H1 (cell line): ENCODE data around the gene RMND5B. TPM values are rescaled to one million over a fixed set of nuclear protein-coding genes. Genes with fewer than 3 reads are reported as not detected.

Experiments
- CTCF ChIA-PET: fragments of 300-600 bp; sonication (Branson Sonifier 250); formaldehyde crosslinking; loops from one replicate; lab custom pipeline; 2021; ENCODE audit not compliant: partially characterized antibody; lab: Charles Lee
- POLR2A ChIA-PET: fragments of 300-600 bp; sonication (Branson Sonifier 250); formaldehyde crosslinking; loops from one replicate; lab custom pipeline; 2021; ENCODE audit warnings: inconsistent platforms; ENCODE audit not compliant: partially characterized antibody; lab: Charles Lee
- DNase-seq, 2 experiments: peaks; one replicate each; pipeline versions ENCODE4 v3.0.0 to v3.0.0-alpha.2; 2010 to 2022; ENCODE audit warnings: low spot score in 2 of 2, low read depth in 1 of 2, mixed read lengths in 1 of 2
- FAIRE-seq: peaks from 2 replicates; lab custom pipeline; 2011; peaks lifted over from hg19 to GRCh38; lab: Jason Lieb, UNC
- H2AFZ ChIP-seq: 2 replicates; pipeline ENCODE4 v1.8.1; 2012; ENCODE audit warnings: low read length, inconsistent platforms
- H2AK5ac ChIP-seq: 2 replicates; pipeline ENCODE4 v1.6.1; 2013; ENCODE audit warnings: low read depth, low read length
- H2BK120ac ChIP-seq: replicated peaks from 2 replicates; pipeline ENCODE3; 2013; ENCODE audit warnings: low read depth, low read length, inconsistent platforms
- H2BK12ac ChIP-seq: 2 replicates; pipeline ENCODE4 v1.6.1; 2013; ENCODE audit warnings: low read depth, low read length
- H2BK15ac ChIP-seq: 2 replicates; pipeline ENCODE4 v1.6.1; 2013; ENCODE audit warnings: low read length
- H2BK20ac ChIP-seq: 2 replicates; pipeline ENCODE4 v1.6.1; 2013; ENCODE audit warnings: low read length
- H2BK5ac ChIP-seq: 2 replicates; pipeline ENCODE4 v1.6.1; 2013; ENCODE audit warnings: low read depth, low read length
- H3K14ac ChIP-seq: 2 replicates; pipeline ENCODE4 v1.6.1; 2013; ENCODE audit warnings: inconsistent platforms; ENCODE audit not compliant: insufficient read length
- H3K18ac ChIP-seq: 2 replicates; pipeline ENCODE4 v1.6.1; 2013; ENCODE audit warnings: low read length; ENCODE audit errors: extremely low read depth
- H3K23ac ChIP-seq: 2 replicates; pipeline ENCODE4 v1.6.1; 2013; ENCODE audit warnings: inconsistent platforms; ENCODE audit not compliant: insufficient read length
- H3K23me2 ChIP-seq: 2 replicates; pipeline ENCODE4 v1.6.1; 2013; ENCODE audit warnings: low read depth, low read length
- H3K27ac ChIP-seq: 2 replicates; pipeline ENCODE4 v1.6.1; 2011; ENCODE audit warnings: low read depth, low read length, inconsistent platforms
- H3K27me3 ChIP-seq, 4 experiments: replicated peaks in 1 of 4; 1 replicate in 1 of 4; 2 replicates in 3 of 4; pipeline versions ENCODE4 v1.6.1 to v1.8.1; 2011 to 2013; ENCODE audit warnings: low read length in 3 of 4, mild to moderate bottlenecking in 3 of 4, inconsistent platforms in 2 of 4, mixed read lengths in 2 of 4, moderate library complexity in 1 of 4; ENCODE audit not compliant: control insufficient read depth in 3 of 4, insufficient read depth in 3 of 4; ENCODE audit errors: extremely low read depth in 1 of 4
- H3K36me3 ChIP-seq, 4 experiments: 2 replicates each; pipeline versions ENCODE4 v1.6.1 to v1.8.1; 2011 to 2013; ENCODE audit warnings: mild to moderate bottlenecking in 4 of 4, low read length in 3 of 4, moderate library complexity in 2 of 4, control low read depth in 1 of 4, inconsistent platforms in 1 of 4; ENCODE audit not compliant: insufficient read depth in 4 of 4, control insufficient read depth in 2 of 4
- H3K4ac ChIP-seq: replicated peaks from 2 replicates; pipeline ENCODE3; 2013; ENCODE audit warnings: low read length, low read depth, mixed read lengths, inconsistent platforms; ENCODE audit not compliant: insufficient read length
- H3K4me1 ChIP-seq, 4 experiments: replicated peaks in 1 of 4; 1 replicate in 1 of 4; 2 replicates in 3 of 4; pipeline versions ENCODE4 v1.6.1 to v1.8.1; 2011 to 2013; ENCODE audit warnings: low read length in 3 of 4, inconsistent platforms in 2 of 4, mixed read lengths in 1 of 4; ENCODE audit not compliant: insufficient read depth in 4 of 4, control insufficient read depth in 3 of 4
- H3K4me2 ChIP-seq, 2 experiments: 2 replicates each; pipeline versions ENCODE4 v1.6.1 to v1.8.1; 2011 to 2013; ENCODE audit warnings: low read depth in 2 of 2, low read length in 2 of 2, control low read depth in 1 of 2, inconsistent platforms in 1 of 2, mild to moderate bottlenecking in 1 of 2; ENCODE audit not compliant: insufficient read depth in 1 of 2
- H3K4me3 ChIP-seq, 4 experiments: fragments of 200-600, 300-600 bp in 1 of 4; sonication (generic), shearing (Covaris generic), sonication (Bioruptor Twin) in 1 of 4; 2 replicates each; pipeline versions ENCODE4 v1.5.1 to v1.8.1; 2011 to 2016; ENCODE audit warnings: low read length in 4 of 4, low read depth in 3 of 4, control low read depth in 2 of 4, inconsistent platforms in 2 of 4, mild to moderate bottlenecking in 2 of 4, mixed read lengths in 1 of 4, moderate library complexity in 1 of 4; ENCODE audit not compliant: insufficient read depth in 2 of 4; ENCODE audit errors: extremely low read depth in 1 of 4
- H3K56ac ChIP-seq: replicated peaks from 2 replicates; pipeline ENCODE3; 2013; ENCODE audit warnings: low read depth, mild to moderate bottlenecking, mixed read lengths, low read length, inconsistent platforms; ENCODE audit not compliant: insufficient read length
- H3K79me1 ChIP-seq: 2 replicates; pipeline ENCODE4 v1.6.1; 2013; ENCODE audit warnings: low read depth, low read length, control low read depth
- H3K79me2 ChIP-seq, 2 experiments: 2 replicates each; pipeline versions ENCODE4 v1.6.1 to v1.8.1; 2012 to 2013; ENCODE audit warnings: low read length in 2 of 2, mild to moderate bottlenecking in 2 of 2, inconsistent platforms in 1 of 2; ENCODE audit not compliant: insufficient read depth in 2 of 2, control insufficient read depth in 1 of 2
- H3K9ac ChIP-seq, 4 experiments: replicated peaks in 1 of 4; 1 replicate in 1 of 4; 2 replicates in 3 of 4; pipeline versions ENCODE4 v1.6.1 to v1.8.1; 2011 to 2013; ENCODE audit warnings: low read depth in 3 of 4, low read length in 3 of 4, control low read depth in 2 of 4, mild to moderate bottlenecking in 2 of 4, moderate library complexity in 2 of 4, inconsistent platforms in 1 of 4; ENCODE audit errors: extremely low read depth in 1 of 4
- H3K9me3 ChIP-seq, 2 experiments: 2 replicates each; pipeline versions ENCODE4 v1.6.1 to v1.8.1; 2012 to 2013; ENCODE audit warnings: mild to moderate bottlenecking in 2 of 2, moderate library complexity in 2 of 2, control low read depth in 1 of 2, inconsistent platforms in 1 of 2, low read depth in 1 of 2, low read length in 1 of 2, mixed read lengths in 1 of 2; ENCODE audit not compliant: insufficient read depth in 2 of 2
- H4K20me1 ChIP-seq, 2 experiments: replicated peaks in 1 of 2; 2 replicates each; pipeline versions ENCODE3 to v1.8.1; 2011 to 2013; ENCODE audit warnings: inconsistent platforms in 2 of 2, low read length in 2 of 2, mild to moderate bottlenecking in 1 of 2; ENCODE audit not compliant: insufficient read depth in 2 of 2, control insufficient read depth in 1 of 2
- H4K5ac ChIP-seq: 2 replicates; pipeline ENCODE4 v1.6.1; 2013; ENCODE audit warnings: low read length, low read depth, mixed read lengths, inconsistent platforms; ENCODE audit not compliant: insufficient read length
- H4K8ac ChIP-seq: 2 replicates; pipeline ENCODE4 v1.8.0; 2013; ENCODE audit warnings: mild to moderate bottlenecking, moderate library complexity, low read length, inconsistent platforms; ENCODE audit not compliant: insufficient read depth; ENCODE audit errors: extremely low read depth
- H4K91ac ChIP-seq: replicated peaks from 2 replicates; pipeline ENCODE3; 2013; ENCODE audit warnings: low read length, mixed read lengths, inconsistent platforms; ENCODE audit not compliant: insufficient read length
- BCL11A ChIP-seq, 2 experiments: IDR thresholded peaks; one replicate each; pipeline ENCODE4 v1.6.1; 2011; ENCODE audit warnings: low read depth in 2 of 2, low read length in 2 of 2, mild to moderate bottlenecking in 2 of 2
- CREB1 ChIP-seq: IDR thresholded peaks from 2 replicates; pipeline ENCODE4 v1.6.1; 2012; ENCODE audit warnings: inconsistent platforms
- CTBP2 ChIP-seq: IDR thresholded peaks from 2 replicates; pipeline ENCODE4 v1.7.0; 2011; ENCODE audit warnings: borderline replicate concordance, mild to moderate bottlenecking, moderate library complexity, mixed read lengths, low read length; ENCODE audit not compliant: insufficient read depth, insufficient read length
- JUN ChIP-seq: IDR thresholded peaks from 2 replicates; pipeline ENCODE4 v1.6.1; 2011; ENCODE audit warnings: low read depth, mild to moderate bottlenecking, improper control_type of control experiment, low read length
- RAD21 ChIP-seq, 2 experiments: IDR thresholded peaks in 1 of 2; conservative IDR thresholded peaks in 1 of 2; 2 replicates each; pipeline ENCODE4 v1.6.1; 2011; ENCODE audit warnings: low read depth in 2 of 2, low read length in 2 of 2, improper control_type of control experiment in 1 of 2, inconsistent platforms in 1 of 2, mild to moderate bottlenecking in 1 of 2, moderate library complexity in 1 of 2
- RXRA ChIP-seq: IDR thresholded peaks from 2 replicates; pipeline ENCODE4 v1.6.1; 2011; ENCODE audit warnings: low read depth, mild to moderate bottlenecking, low read length, moderate library complexity; ENCODE audit not compliant: insufficient read depth
- SIN3A ChIP-seq, 2 experiments: IDR thresholded peaks in 1 of 2; conservative IDR thresholded peaks in 1 of 2; 2 replicates each; pipeline ENCODE4 v1.6.1; 2011 to 2012; ENCODE audit warnings: low read length in 2 of 2, improper control_type of control experiment in 1 of 2, low read depth in 1 of 2, mild to moderate bottlenecking in 1 of 2
- SRF ChIP-seq: IDR thresholded peaks from 2 replicates; pipeline ENCODE4 v1.6.1; 2011; ENCODE audit warnings: mild to moderate bottlenecking, low read depth, low read length, moderate library complexity
- TBP ChIP-seq: IDR thresholded peaks from 2 replicates; pipeline ENCODE4 v1.6.1; 2011; ENCODE audit warnings: low read depth, low read length, improper control_type of control experiment
- TCF12 ChIP-seq: IDR thresholded peaks from 2 replicates; pipeline ENCODE4 v1.6.1; 2011; ENCODE audit warnings: low read depth, mild to moderate bottlenecking, low read length
- TEAD4 ChIP-seq: IDR thresholded peaks from 2 replicates; pipeline ENCODE4 v1.6.1; 2012; ENCODE audit warnings: low read depth, low read length, inconsistent platforms, mixed read lengths
- ZNF274 ChIP-seq: IDR thresholded peaks from 2 replicates; pipeline ENCODE4 v1.7.0; 2012; ENCODE audit warnings: low read length, borderline replicate concordance; ENCODE audit errors: extremely low read depth
- WGBS, 2 experiments: shearing (Covaris generic) in 1 of 2; methylation state at CpG; one replicate each; pipeline versions ENCODE4 v1.1.6 to v1.1.7; 2013 to 2015; ENCODE audit warnings: low lambda C conversion rate in 2 of 2, mixed read lengths in 2 of 2, inconsistent platforms in 1 of 2, low coverage in 1 of 2, missing lambda C conversion rate in 1 of 2; ENCODE audit not compliant: insufficient replicate concordance in 2 of 2, insufficient coverage in 1 of 2, insufficient read length in 1 of 2; ENCODE audit errors: extremely low coverage in 1 of 2, missing lambda C conversion rate in 1 of 2; 5-methylcytosine and 5-hydroxymethylcytosine counted together
- polyA plus RNA-seq, 7 experiments: library from polyadenylated mRNA; depleted of rRNA in 3 of 7; stranded (reverse) in 5 of 7; unstranded in 2 of 7; fragments of >200 nt in 5 of 7; fragments of 200-250 nt in 2 of 7; gene quantifications; 1 replicate in 5 of 7; 2 replicates in 1 of 7; 4 replicates in 1 of 7; pipeline versions ENCODE4 v1.2.1 to v1.2.3, GENCODE V29; 2011 to 2013; ENCODE audit warnings: missing spikeins in 2 of 7, mixed read lengths in 2 of 7
- total RNA-seq: library from RNA; stranded (reverse); fragmentation: NEBNext Ultra II Directional; extraction: Animal tissue kit (Norgen Biotek cat#: 25700); gene quantifications from 2 replicates; pipeline ENCODE4 v1.2.1, GENCODE V29; 2021

Gene RMND5B
- total and polyA plus RNA-seq, 2 of the 8 experiments (the other 6 are each of a cell fraction or from before 2014, with no cell fraction given): 75.9 to 90.2 TPM

- DNase-seq: peak in 1 of 2 experiments; percentile 77
- Histone ChIP-seq H3K56ac (no peak overlapping the region), H3K36me3 (peaks cover 7 to 20% (median 14%) of the 10 kb centered on the region in 4 experiments; a peak in 6 of 8 replicates), H2BK15ac (no peak overlapping the region), H3K23ac (no peak overlapping the region), H3K27ac (peak overlapping the region; percentile 82; the same call in 1 of the 2 replicates), H2AFZ (no peak overlapping the region), H4K20me1 (peaks cover under 1 to 4% of the 10 kb centered on the region in 2 experiments), H2BK12ac (no peak overlapping the region), H3K23me2 (peaks cover 2% of the 10 kb centered on the region; the same call in 1 of the 2 replicates), H3K18ac (no peak overlapping the region), H3K27me3 (no peaks in the 10 kb centered on the region), H3K4me1 (peaks cover 12 to 45% (median 28%) of the 10 kb centered on the region in 4 experiments), H3K9me3 (no peaks in the 10 kb centered on the region), H3K9ac (no peak overlapping the region; a peak in 1 of 7 replicates), H3K4me2 (peak overlapping the region; percentile 36 to 49; a peak in 2 of 4 replicates), H3K4me3 (peak overlapping the region in 2 of 4 experiments; percentile 3 to 34; a peak in 3 of 8 replicates), H2BK20ac (no peak overlapping the region), H3K4ac (no peak overlapping the region), H2BK120ac (no peak overlapping the region), H4K91ac (no peak overlapping the region), H3K14ac (no peak overlapping the region), H4K5ac (no peak overlapping the region), H4K8ac (peak overlapping the region; percentile 72; the same call in 1 of the 2 replicates), H3K79me2 (peaks cover 0 to 18% of the 10 kb centered on the region in 2 experiments; a peak in 3 of 4 replicates), H2BK5ac (peak overlapping the region; percentile 48; the same call in 1 of the 2 replicates), H2AK5ac (no peak overlapping the region), H3K79me1 (peaks cover 4% of the 10 kb centered on the region; the same call in 1 of the 2 replicates)
- POLR2A ChIA-PET: interaction anchor here (0.6 to 40.7 kb wide), 17 partner anchors 7 to 583 kb away, joined by 3 to 1250 read pairs (median 4); partner anchors contain the start of genes HNRNPAB, N4BP3, NHP2 and RMND5B
- FAIRE-seq: peak; percentile 100
- 2% methylated on average over 3 of the region's 3 CpGs; no CpG with 5 or more reads in 1 of the 2 experiments for WGBS, 2 experiments
- CTCF ChIA-PET: interaction anchor here (0.6 to 9.1 kb wide), 7 partner anchors 11 to 687 kb away, joined by 3 to 149 read pairs (median 7); partner anchors contain the start of gene NHP2
- no peak for TF ChIP-seq ZNF274
- 0 out of 2 replicates have a peak, but pooled peaks have one; percentile 72 for TF ChIP-seq TCF12
- TF ChIP-seq SRF: no peak
- TF ChIP-seq CTBP2: peak; percentile 39
- peak; percentile 52; the same call in 1 of the 2 replicates for TF ChIP-seq TBP
- TF ChIP-seq CREB1: peak; percentile 61; the same call in 1 of the 2 replicates
- peak; percentile 78 for TF ChIP-seq TEAD4
- TF ChIP-seq SIN3A (conservative IDR thresholded peaks at IDR 0.05 in 1 of 2, IDR thresholded peaks at IDR 0.05 in 1 of 2; ENCODE audit: low read depth in 1 of 2, low read length in 2 of 2): peak; percentile 70 to 86; a peak in 1 of 4 replicates
- TF ChIP-seq BCL11A (IDR thresholded peaks at IDR 0.05; ENCODE audit: low read depth in 2 of 2, low read length in 2 of 2): peak in 1 of 2 experiments; percentile 6
- TF ChIP-seq RXRA: no peak
- TF ChIP-seq RAD21 (IDR thresholded peaks at IDR 0.05 in 1 of 2, conservative IDR thresholded peaks at IDR 0.05 in 1 of 2; ENCODE audit: low read depth in 2 of 2, low read length in 2 of 2): peak in 1 of 2 experiments; percentile 20; a peak in 3 of 4 replicates
- TF ChIP-seq JUN: 0 out of 2 replicates have a peak, but pooled peaks have one; percentile 30
These were observed 4.3 kb upstream of the RMND5B start for GRCh38 chr5:178126556-178126955.
